ENCODE results near the gene IRF2BPL. TPM values are rescaled to one million over a fixed set of nuclear protein-coding genes. Genes with fewer than 3 reads are reported as not detected.

Gene IRF2BPL
- total RNA-seq, 4 donors from 2014 or later: 58.6 to 105 (median 98.4) TPM

DNA sequence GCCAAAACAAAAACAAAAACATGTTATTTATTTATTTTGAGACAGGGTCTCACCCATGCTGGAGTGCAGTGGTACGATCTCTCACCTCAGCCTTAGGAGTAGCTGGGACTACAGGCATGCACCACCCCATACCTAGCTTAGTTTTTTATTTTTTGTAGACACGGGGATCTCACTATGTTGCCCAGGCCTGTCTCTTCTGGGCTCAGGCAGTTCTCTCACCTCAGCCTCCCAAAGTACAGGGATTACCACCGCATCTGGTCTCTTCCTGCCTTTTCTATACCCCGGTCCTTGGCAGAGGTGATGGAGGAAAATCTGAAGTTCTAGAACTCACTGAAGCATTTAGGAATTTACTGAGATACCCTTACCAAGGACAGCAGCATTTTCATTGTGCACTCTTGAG lies 6.8 kb upstream of the IRF2BPL start:
- Histone ChIP-seq H3K36me3 (no peaks in the 10 kb centered on the region), H3K27ac (replicated peaks in 1 of 4) (peak overlapping the region; percentile 98 to 100 (median 100)), H3K4me3 (no peak overlapping the region), H3K4me1 (peaks cover 73 to 95% (median 92%) of the 10 kb centered on the region in 4 donors), H3K9me3 (no peaks in the 10 kb centered on the region), H3K27me3 (no peaks in the 10 kb centered on the region)
- intact Hi-C loops (cut with DNase I): no loop called here
- no peak for DNase-seq (ENCODE audit: extremely low spot score)
- WGBS: 91% methylated on average over 4 of the region's 4 CpGs
- TF ChIP-seq POLR2A (IDR thresholded peaks at IDR 0.05; ENCODE audit: low read depth): no peak
- TF ChIP-seq POLR2AphosphoS5 (IDR thresholded peaks at IDR 0.05): no peak
- TF ChIP-seq EP300 (IDR thresholded peaks at IDR 0.05): no peak
- TF ChIP-seq, protein P1, sequence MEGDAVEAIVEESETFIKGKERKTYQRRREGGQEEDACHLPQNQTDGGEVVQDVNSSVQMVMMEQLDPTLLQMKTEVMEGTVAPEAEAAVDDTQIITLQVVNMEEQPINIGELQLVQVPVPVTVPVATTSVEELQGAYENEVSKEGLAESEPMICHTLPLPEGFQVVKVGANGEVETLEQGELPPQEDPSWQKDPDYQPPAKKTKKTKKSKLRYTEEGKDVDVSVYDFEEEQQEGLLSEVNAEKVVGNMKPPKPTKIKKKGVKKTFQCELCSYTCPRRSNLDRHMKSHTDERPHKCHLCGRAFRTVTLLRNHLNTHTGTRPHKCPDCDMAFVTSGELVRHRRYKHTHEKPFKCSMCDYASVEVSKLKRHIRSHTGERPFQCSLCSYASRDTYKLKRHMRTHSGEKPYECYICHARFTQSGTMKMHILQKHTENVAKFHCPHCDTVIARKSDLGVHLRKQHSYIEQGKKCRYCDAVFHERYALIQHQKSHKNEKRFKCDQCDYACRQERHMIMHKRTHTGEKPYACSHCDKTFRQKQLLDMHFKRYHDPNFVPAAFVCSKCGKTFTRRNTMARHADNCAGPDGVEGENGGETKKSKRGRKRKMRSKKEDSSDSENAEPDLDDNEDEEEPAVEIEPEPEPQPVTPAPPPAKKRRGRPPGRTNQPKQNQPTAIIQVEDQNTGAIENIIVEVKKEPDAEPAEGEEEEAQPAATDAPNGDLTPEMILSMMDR (IDR thresholded peaks at IDR 0.05): no peak

DNA sequence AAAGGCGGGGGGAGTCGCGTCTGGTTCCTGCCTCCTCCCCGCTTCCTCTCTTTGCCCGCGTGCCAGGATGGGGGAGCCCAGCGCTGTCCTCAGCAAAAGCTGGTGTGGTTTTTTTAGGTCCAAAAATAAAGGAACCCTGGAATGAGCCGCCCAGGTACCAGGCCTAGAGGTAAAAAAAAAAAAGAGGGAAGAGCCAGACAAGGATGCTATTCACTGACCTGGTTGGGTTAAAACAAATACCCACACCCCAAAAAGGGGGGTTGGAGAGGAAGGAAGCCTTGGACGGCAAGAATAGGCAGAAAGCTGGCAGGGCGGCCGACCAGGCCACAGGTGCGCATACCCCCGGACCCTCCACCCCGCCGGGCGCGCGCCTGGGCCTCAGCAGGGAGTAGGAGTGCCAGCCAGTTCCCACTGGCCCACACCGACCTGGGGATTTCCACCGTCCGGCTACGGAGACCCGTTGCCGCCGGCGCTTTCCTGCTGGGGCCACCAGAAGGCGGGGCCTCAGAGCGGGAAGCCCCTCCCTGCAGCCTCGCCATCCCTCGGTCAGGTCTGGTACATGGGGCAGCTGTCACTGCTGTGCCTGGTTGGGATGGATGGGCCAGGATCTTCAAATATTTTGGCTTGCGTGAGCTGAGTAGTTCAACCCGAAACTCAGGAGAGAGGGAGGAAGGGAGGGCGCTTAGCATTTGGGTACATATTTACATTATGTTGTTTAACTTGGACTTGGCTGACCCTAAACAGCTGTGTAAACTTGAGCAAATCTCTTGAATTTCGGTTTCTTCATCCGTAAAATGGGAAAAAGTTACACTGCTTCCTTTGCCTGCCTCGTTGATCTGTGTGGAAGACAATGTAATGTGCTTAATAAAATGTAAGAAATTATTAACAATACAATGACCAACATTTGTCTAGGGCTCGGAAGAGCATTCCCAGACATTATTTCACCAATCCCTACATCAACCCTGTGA lies 5.4 kb upstream of the IRF2BPL start:
- no peak for DNase-seq (ENCODE audit: extremely low spot score)
- intact Hi-C loops (cut with DNase I): no loop called here
- Histone ChIP-seq H3K4me3 (peak overlapping the region; percentile 64 to 68 (median 66)), H3K27me3 (no peaks in the 10 kb centered on the region), H3K4me1 (peaks cover 76 to 97% (median 93%) of the 10 kb centered on the region in 4 donors), H3K27ac (replicated peaks in 1 of 4) (peak overlapping the region; percentile 98 to 100 (median 100)), H3K36me3 (no peaks in the 10 kb centered on the region), H3K9me3 (no peaks in the 10 kb centered on the region)
- WGBS: 5% methylated on average over 19 of the region's 37 CpGs
- peak; percentile 88 to 92 for TF ChIP-seq POLR2AphosphoS5 (IDR thresholded peaks at IDR 0.05)
- no peak for TF ChIP-seq EP300 (IDR thresholded peaks at IDR 0.05)
- TF ChIP-seq POLR2A (IDR thresholded peaks at IDR 0.05; ENCODE audit: low read depth): peak; percentile 25
- TF ChIP-seq, protein P1 (IDR thresholded peaks at IDR 0.05): peak in 1 of 3 experiments; percentile 2

DNA sequence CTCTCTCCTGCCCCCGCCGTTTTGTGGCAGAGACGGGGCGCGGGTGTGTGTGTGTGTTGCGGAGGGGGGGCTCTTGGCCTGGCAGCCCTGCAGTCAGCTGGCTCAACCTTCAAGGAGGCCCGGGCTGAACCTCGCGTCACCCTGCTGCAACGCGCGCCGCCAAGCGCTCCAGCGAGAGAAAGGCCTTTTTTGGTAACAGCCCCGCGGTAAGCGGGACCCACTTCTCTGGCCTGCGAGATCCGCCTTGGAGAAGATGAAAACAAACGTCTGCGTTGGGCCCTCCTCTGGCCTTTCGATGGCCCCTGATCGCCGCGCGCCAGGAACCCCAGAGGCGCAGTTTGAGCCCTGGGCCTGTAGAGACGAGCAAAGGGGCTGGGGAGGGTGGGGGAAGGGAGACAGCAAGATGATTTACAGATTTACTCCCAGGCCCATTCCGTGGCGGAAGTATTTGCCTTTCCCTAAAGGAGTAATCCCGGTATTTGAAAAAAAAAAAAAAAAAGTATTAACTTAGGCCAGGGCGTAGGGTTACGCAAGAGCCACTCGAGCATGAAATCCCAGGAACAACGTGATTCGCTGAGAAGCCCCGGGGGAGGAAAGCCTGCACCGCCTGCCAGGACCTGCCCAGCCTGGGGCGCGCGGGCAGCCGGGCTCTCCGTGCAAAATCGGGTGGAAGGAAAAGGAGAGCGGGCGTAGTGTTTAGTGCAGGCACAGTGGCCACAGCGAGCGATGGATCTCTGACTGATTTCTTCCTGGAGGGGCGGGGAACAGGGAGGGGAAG lies 4.5 kb upstream of the IRF2BPL start:
- Histone ChIP-seq H3K4me3 (peak overlapping the region; percentile 64 to 68 (median 66)), H3K27me3 (no peaks in the 10 kb centered on the region)

DNA sequence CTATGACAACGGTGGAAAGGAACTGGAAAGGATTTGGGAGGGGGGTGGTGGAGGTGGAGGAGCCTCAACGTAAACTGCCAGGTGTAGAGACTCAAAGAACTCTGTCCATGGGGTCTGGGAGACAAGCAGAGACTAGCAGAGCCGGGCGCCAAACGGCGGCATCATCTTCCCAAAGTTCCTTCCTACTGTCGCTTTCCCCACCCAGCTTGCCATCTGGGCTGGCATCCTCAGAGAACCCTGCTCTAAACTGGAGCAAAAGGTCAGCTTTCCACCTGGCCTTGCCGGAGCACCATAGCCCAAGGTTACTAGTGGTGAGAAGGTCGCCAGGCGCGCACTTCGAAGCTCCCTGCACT lies 4.0 kb upstream of the IRF2BPL start:
- peak in 1 of 2 donors; percentile 83 for TF ChIP-seq POLR2AphosphoS5 (IDR thresholded peaks at IDR 0.05)
- TF ChIP-seq EP300 (IDR thresholded peaks at IDR 0.05): no peak
- Histone ChIP-seq H3K27ac (replicated peaks in 1 of 4) (peak overlapping the region; percentile 98 to 100 (median 100)), H3K4me1 (peaks cover 62 to 84% (median 79%) of the 10 kb centered on the region in 4 donors), H3K4me3 (peak overlapping the region; percentile 64 to 68 (median 66)), H3K27me3 (no peaks in the 10 kb centered on the region), H3K36me3 (no peaks in the 10 kb centered on the region), H3K9me3 (no peaks in the 10 kb centered on the region)
- intact Hi-C loops (cut with DNase I): no loop called here
- WGBS: 11% methylated on average over 12 of the region's 12 CpGs
- no peak for DNase-seq (ENCODE audit: extremely low spot score)

More for the DNA sequence above, 4.5 kb upstream of the IRF2BPL start:
- peak overlapping the region; percentile 98 to 100 (median 100) for H3K27ac ChIP-seq (replicated peaks in 1 of 4)
- whole genome bisulfite sequencing: 3% methylated on average over 49 of the region's 50 CpGs
- TF ChIP-seq POLR2AphosphoS5 (IDR thresholded peaks at IDR 0.05): peak; percentile 84 to 90
- TF ChIP-seq, protein P1 (IDR thresholded peaks at IDR 0.05): peak in 2 of 3 experiments; percentile 4 to 9
- TF ChIP-seq EP300 (IDR thresholded peaks at IDR 0.05): peak; percentile 52
- peak; percentile 22 for TF ChIP-seq POLR2A (IDR thresholded peaks at IDR 0.05; ENCODE audit: low read depth)
- DNase-seq (ENCODE audit: extremely low spot score): peak; percentile 99
- intact Hi-C loops (cut with DNase I): no loop called here
- H3K36me3 ChIP-seq: no peaks in the 10 kb centered on the region
- no peaks in the 10 kb centered on the region for H3K9me3 ChIP-seq
- peaks cover 68 to 90% (median 85%) of the 10 kb centered on the region in 4 donors for H3K4me1 ChIP-seq
